ENCODE data around the gene ATG9B.

The ATG9B gene

DNA sequence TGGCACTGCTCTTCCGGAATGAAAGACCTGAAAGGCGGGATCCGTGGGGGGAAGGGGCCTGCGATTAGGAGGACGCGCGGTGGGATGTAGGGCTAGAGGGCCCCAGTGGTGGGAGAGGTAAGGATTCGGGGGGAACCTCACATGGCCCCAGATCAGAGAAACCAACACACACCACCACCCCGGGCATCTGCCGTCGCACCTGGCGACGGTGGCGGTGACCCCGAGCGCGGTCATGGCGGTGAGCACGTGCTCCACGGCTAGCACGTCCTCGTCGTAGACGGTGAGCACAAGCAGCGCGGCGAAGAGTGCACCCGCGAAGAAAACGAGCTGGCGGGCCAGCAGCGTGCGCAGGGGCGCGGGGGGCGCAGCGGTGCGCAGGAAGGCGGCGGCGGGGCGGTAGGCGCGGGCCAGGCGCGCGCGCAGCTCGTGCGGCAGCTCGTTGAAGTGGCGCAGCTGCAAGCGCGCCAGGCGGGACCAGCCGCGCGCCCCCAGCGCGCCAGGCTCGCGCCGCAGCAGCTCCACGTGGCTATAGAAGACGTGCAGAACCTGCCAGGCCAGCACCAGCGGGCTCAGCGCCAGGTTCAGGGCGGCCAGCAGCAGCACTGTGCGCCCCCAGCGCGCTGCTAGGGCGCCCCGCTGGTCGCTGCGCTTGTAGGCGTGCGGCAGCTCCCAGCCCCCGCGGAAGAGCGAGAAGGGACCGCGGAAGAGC, 5.7 kb downstream of the ATG9B start:
- TF ChIP-seq, protein P1, sequence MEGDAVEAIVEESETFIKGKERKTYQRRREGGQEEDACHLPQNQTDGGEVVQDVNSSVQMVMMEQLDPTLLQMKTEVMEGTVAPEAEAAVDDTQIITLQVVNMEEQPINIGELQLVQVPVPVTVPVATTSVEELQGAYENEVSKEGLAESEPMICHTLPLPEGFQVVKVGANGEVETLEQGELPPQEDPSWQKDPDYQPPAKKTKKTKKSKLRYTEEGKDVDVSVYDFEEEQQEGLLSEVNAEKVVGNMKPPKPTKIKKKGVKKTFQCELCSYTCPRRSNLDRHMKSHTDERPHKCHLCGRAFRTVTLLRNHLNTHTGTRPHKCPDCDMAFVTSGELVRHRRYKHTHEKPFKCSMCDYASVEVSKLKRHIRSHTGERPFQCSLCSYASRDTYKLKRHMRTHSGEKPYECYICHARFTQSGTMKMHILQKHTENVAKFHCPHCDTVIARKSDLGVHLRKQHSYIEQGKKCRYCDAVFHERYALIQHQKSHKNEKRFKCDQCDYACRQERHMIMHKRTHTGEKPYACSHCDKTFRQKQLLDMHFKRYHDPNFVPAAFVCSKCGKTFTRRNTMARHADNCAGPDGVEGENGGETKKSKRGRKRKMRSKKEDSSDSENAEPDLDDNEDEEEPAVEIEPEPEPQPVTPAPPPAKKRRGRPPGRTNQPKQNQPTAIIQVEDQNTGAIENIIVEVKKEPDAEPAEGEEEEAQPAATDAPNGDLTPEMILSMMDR (IDR thresholded peaks at IDR 0.05; ENCODE audit: low read depth, low read length) = no peak
- peak in 1 of 2 donors; percentile 27 for DNase-seq (ENCODE audit: low read depth in 2 of 2)
- peak overlapping the region; percentile 28 to 41 for H3K4me3 ChIP-seq (replicated peaks in 1 of 2; ENCODE audit: low read depth in 2 of 2, low read length in 2 of 2)

DNA sequence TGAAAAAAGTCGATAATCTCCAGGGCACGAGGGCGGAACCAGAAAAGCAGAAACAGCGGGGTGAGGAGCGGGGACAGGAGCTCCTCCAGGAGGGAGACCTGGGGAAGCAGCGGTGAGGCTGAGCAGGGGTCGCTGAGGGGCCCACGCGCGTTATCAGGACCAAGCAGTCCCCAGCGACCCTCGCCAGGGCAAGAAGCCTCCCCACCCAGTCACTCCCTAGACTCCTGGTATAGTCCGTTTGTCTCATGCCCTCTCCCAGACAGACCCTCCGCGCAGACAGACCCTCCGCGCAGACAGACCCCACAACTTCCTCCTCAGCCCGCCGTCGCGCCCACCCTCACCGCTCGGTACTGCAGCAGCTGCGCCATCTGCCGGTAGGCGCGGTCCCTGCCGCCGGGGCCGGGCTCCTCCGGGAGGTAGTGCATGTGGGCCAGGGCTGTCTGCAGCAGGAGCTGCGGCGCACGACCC, 6.3 kb downstream of the ATG9B start:
- peak; percentile 43 to 54 for DNase-seq (ENCODE audit: low read depth in 2 of 2)
- peak overlapping the region; percentile 28 to 41 for H3K4me3 ChIP-seq (replicated peaks in 1 of 2; ENCODE audit: low read depth in 2 of 2, low read length in 2 of 2)
- TF ChIP-seq, protein P1 (IDR thresholded peaks at IDR 0.05; ENCODE audit: low read depth, low read length) = peak; percentile 95

DNA sequence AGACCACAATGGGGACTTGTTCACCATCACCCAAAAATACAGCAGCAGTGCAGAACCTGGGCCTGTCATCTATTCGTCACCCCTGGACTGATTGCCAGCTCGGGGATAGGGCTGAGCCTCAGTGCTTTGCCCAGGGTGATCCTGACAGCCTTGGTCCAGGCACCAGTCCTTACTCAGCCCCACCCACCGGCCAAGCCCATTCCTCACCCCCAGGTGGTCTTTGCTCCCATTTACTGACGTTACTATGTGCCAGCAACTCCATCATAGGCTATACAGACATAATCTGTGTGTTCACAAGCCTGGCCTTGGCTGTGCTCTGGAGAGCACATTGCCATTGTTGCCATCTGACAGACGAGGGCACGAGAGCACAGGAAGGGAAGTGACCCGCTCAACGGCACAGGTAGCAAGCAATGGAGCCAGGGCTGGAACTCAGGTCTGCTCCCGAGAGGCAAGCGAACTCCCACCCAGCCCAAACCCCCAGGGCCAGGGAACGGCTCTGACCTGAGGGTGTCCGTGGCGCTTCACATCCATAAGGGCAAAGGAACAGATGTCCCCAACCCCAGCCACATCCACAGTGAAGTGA, 6.8 kb downstream of the ATG9B start:
- no peak for DNase-seq (ENCODE audit: low read depth in 2 of 2)
- peak overlapping the region in 1 of 2 donors; percentile 41 for H3K4me3 ChIP-seq (replicated peaks in 1 of 2; ENCODE audit: low read depth in 2 of 2, low read length in 2 of 2)

DNA sequence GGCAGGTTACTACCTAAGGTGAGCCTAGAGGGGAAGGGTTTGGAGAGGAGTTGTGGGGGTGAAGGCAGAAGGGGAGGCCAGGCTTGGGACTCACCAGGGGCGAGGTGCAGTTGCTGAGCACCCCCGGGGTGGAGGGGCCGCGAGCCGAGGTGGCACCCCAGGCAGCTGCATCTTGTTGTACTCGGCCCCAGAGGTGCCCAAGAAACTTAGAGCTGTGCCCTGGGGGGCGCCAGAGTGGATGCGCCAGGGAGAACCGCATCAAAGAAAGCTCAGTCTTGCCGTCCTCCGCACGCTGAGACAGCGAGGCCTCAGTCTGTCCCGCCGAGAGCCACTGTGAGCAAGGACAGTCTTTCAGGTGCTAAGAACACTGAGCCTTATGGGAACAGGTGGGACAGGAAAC, 7.4 kb downstream of the ATG9B start:
- DNase-seq (ENCODE audit: low read depth in 2 of 2) = no peak
- TF ChIP-seq, protein P1 (IDR thresholded peaks at IDR 0.05; ENCODE audit: low read depth, low read length) = no peak
- H3K4me3 ChIP-seq (replicated peaks in 1 of 2; ENCODE audit: low read depth in 2 of 2, low read length in 2 of 2) = no peak overlapping the region

More for the DNA sequence above, 6.8 kb downstream of the ATG9B start:
- TF ChIP-seq, protein P1 (IDR thresholded peaks at IDR 0.05; ENCODE audit: low read depth, low read length) = no peak

DNA sequence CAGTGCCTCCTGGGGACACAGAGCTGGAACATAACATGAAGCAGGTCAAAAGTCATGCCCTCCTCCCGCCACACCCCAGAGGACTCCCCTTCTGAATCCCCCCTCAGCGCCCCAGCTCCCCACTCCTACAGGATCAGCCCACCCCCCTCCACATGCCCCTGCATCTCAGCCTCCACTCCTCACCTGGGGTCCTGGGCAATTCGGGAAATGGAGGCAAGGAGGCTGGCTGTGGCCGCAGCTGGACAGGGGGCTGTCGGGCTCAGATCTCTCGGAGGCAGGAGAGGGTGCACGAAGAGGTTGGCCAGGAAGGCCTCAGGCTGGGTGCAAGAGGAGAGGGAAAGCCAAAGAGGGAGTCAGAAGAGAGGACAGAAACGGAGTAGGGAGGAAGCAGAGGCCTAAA, 7.8 kb downstream of the ATG9B start:
- no peak for DNase-seq (ENCODE audit: low read depth in 2 of 2)
- TF ChIP-seq, protein P1 (IDR thresholded peaks at IDR 0.05; ENCODE audit: low read depth, low read length) = no peak
- H3K4me3 ChIP-seq (replicated peaks in 1 of 2; ENCODE audit: low read depth in 2 of 2, low read length in 2 of 2) = no peak overlapping the region

DNA sequence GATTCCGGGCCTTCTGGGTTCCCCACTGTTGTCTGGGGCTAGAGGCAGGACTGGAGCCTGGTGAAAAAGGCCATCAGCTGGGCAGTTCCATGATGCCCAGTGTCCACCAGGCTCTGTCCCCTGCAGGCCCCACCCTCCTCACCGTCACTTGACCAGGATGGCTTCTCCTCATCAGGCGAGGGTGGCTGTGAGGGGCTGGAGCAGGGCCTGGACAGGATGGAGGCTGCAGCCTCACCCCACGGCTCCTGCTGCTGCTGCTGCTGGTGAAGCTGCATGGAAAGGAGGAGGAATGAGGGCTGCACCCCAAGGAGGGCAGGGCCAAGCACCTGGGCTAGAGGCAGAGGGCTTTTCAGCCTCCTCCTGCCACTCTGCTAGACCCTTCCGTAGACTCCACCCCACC, 8.3 kb downstream of the ATG9B start:
- H3K4me3 ChIP-seq (replicated peaks in 1 of 2; ENCODE audit: low read depth in 2 of 2, low read length in 2 of 2) = no peak overlapping the region
- TF ChIP-seq, protein P1 (IDR thresholded peaks at IDR 0.05; ENCODE audit: low read depth, low read length) = no peak
- no peak for DNase-seq (ENCODE audit: low read depth in 2 of 2)
